Islet of Langerhans (tissue), 1 donor: ENCODE measurements around the gene SRCIN1.

Experiments
- FAIRE-seq: peaks from one replicate; lab custom pipeline; 2011; peaks lifted over from hg19 to GRCh38; lab: Jason Lieb, UNC

SRCIN1 gene

DNA sequence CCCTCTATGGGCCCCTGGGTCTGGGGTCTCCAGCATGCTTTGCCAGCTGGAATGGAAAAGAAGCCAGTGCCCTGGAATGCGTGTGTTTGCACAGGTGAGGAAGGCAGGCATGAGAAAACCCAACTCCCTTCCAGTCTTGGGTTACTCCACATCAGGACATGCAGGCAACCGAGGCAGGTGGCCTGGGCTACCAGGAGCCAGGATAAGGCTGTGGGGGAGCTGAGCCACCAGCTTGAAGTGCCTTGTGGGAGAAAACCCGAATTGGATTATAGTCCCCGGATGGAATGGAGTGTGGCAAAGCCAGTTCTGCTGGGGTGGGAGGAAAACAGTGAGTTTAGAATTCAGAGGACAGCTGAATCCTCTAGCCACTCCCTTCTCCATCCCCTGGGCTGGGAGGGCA lies 7.2 kb downstream of the SRCIN1 start:
- no peak for FAIRE-seq

DNA sequence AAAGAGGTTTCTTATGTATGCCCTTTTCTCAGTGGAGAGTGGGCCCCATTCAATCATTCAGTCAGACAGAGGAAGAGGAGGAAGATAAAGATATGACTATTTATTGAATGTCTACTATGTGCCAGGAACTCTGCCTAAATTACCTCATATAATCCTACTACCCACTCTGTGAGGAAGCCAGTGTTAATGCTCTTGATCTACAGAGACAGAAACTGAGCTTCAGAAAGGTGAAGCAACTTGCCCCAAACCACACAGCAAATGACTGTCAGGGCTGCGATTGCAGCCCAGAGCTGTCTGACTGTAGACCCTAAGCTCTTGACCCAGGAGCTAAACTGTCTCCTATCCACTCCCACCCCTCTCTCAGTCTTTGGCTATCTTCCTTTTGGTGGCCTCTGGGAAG lies 8.4 kb downstream of the SRCIN1 start:
- FAIRE-seq = no peak

DNA sequence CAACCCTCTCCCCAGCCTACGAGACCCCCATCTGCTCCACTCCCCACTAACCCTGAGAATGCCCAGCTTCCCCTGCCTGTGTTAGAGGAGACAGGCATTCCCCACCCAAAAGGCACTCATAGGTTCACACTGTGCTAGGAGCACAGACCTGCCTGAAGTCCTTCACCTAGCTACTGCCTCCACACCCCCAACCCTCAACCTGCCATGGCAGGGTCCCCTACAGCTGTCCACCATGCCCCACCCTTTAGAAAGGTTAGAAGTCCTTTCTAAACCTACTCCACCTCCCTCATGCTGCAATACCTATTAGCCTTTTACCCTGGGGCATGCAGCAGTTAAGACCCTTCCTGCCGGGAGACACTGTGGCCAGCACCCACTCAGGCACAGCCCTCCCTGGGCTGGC lies 9.1 kb downstream of the SRCIN1 start:
- FAIRE-seq = no peak

DNA sequence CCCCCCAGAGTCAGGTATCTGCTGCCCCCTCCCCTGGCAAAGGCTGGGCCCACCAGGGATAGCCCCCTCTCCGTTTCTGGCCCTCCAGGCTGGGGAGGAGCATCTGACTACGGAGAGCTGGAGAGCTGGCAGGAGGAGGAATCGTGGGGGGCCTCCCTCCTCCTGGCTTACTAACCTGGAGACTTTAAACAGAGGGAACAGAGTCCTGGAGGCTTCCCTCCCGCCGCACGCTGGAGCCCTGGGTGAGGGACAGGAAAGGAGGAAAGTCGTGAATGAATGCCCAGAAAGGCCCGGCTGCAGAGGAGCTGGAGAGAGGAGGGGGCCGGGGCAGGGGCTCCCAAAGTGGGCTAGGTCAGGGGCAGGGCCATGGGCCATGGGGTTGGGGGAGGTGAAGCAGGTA lies 9.9 kb downstream of the SRCIN1 start:
- FAIRE-seq = no peak

DNA sequence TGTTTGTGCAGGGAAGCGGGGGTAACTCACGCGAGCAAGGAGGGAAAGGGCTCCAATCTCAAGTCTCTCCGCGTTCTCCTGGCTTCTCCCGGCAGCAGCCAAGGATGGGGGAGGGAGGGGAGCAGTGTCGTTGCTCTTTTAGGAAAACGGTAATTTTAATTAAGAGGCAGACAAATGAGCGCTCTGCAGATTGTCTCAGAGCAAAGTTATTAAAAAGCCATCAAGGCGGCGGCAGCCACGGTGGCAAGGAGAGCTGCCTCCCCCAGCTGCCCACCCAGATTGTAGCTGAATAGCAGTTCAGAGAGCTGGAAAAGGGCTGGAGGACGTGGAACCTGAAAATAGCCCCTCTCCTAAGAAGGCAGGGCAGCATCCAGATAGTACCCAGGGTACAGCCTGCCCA lies 11.6 kb downstream of the SRCIN1 start:
- no peak for FAIRE-seq

DNA sequence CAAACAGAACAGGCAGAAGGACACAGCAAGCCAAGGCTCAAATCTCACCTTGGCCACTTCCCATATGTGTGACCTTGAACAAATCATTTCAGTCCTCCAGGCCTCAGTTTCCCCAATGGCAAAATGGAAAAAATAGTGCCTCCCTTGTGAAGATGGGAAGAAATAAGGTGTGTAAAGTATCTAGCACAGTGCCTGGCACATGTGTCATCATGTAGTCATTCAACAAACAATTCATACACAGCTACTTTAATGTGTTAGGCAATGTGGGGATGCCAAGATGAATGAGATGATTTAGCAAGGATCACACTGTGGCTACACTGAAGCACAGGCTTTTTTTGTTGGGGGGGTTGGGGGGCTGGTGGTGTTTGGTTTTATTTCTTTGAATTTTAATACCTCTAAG lies 13.3 kb downstream of the SRCIN1 start:
- no peak for FAIRE-seq

DNA sequence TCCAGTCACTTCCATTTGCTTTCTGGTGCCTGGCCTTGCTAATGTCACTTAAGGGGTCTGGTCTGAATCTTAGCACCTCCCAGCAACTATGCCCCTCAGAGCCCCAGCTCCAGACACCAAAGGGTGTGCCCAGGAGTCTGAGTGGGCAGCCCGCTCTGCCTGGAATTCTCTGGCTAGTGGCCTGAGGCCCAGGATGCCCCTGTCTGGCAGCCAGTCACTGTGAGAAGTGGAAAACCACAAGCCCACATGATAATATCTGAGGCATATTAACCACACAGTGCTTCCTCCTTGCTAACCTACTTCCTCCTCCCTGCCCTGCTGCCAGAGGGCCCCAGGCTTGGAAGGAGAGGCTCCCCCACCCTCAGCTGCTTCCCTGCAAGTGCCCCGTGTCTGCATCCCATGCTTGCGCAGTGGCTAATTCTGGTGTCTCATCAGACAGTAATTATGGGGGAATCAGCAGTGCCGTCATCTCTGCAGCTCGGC lies 14.0 kb downstream of the SRCIN1 start:
- no peak for FAIRE-seq

DNA sequence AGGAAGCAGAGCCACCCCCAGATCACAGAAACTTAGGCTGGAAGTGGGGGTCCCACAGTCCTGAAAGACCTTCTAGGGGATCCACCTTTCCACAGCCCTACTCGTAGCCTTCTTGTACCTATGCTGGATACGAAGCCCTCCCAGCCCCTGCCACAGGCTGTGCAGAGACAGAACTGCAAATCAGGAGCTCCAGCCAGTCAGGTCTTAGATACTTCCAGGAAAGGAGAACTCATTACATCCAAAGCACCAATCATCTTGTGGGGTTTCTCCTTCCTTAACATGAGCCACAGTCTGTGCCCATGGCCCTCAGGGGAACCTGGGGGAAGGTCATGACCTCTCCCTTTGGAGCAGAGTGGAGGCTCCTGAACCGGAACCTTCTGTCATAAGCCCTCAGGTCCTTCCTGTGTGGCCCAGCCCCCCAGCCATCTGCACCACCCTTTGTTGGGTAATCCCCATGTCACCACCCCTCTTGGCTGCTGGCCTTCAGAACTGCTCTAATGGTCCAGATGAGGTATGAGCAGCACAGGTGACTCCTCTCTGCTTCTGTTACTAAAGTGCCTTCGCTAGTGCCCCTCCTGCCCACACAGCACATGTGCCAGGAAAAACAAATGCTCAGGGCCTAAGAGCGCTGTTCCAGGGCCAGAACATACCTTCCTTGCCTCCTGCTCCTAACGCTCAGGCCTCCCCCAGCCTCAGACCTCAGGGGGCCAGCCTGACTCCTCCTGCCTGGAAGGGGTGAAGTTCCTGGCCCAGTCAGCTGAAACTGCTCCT lies 14.6 kb downstream of the SRCIN1 start:
- no peak for FAIRE-seq

DNA sequence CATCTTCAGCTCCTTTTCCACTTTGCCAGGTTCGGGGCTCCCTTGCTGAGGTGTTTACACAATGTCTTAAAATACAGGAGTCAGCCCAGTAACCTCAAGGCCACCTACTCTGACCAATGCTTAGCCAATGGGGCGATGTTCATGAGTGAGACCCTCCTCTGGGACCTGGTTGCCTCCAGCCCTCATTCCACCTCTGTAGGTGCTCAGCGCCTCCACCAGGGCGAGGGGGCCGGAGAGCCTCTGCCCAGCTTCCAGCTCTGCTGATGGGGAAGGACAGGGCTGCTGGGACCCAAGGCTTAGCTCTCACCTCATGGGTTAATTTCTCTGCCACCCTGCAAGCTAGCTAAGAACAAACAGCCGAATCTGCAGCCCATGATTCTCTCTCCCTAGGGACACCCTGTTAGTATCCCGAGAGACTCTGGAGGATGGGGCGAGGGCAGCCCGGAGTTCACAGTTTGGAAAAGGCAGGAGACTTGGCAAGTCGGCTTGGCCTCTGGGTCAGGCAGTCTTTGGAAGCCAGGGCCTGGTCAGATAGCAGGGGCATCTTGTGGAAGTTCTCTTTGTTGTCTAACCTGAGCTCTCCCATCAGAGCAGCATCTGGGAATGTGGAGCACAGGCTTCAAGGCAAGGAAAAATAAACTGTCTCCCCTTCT lies 16.2 kb downstream of the SRCIN1 start:
- FAIRE-seq = no peak

DNA sequence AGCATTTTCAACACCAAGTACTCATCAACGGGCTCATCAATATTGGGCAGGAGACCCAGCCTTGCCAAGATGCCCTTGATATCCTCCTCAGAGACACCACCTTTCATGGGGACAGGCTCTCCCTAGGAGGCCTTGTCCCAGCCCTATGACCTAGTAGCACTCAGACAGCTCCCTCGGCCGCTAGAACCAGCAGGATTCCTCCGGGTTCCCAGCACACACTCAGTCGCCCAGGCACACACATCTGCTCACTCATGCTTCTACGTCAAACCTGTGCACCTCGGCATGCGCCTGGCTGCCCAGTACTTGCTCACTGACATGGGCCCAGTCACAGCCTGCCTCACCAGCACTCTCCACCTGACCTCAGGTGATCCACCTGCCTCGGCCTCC lies 17.0 kb downstream of the SRCIN1 start:
- FAIRE-seq = no peak

DNA sequence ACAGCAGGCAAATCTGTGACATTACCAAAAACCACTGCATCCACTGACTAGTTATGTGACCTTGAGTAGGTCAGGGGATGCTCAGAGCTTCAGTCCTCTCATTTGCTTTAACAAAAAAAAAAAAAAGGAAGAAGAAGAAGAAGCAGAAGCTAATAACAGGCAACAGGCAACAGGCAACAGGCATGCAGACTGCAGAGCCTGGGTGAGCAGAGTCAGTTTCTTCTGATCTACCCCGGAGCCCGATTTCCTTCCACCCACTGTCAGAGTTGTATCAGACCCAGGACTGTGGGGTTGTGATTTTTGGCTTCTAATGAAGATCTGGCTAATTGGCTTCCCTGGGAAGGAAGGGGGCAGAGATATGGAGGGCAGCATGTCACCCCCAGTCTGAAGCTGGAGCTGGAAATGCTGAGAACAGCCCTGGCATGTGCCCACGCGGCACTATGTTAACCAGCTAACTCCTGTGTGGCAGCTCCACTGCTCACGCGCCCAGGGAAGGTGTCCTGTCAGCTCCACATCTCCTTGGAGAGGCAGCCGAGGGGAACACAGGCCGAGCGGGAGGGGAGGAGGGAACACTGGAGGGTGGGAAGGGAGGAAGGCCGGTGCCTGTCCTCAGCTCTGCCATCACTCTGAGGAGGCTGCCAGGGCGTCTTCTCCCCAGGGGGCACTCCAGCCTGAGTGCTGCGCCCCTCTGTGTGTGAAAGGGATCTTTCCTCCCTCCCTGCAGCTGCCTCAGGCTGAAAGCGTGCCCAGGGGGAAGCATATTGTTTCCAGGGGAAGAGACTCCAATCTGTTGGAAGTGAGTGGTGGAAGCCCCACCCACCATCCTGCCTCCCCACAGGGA lies 17.6 kb downstream of the SRCIN1 start:
- no peak for FAIRE-seq

DNA sequence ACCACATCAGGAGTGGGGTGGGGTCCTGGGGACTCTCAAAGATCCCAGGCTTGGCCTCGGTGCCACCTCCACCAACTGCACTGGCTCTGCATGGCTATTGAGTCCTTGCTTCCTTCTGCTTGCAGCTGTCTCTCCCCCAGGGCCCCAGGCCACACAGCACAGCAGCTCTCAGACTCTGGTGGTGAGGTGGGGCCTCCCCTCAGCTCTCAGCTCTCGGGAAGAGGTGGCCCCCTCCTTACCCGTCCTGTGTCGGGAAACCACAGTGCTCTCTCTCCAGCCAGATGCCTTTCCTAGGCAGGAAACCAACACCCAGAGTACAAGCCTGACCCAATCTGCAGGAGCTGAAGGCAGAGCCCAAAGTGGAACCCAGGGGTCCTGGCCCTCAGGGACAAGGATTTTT lies 18.5 kb downstream of the SRCIN1 start:
- FAIRE-seq = no peak

DNA sequence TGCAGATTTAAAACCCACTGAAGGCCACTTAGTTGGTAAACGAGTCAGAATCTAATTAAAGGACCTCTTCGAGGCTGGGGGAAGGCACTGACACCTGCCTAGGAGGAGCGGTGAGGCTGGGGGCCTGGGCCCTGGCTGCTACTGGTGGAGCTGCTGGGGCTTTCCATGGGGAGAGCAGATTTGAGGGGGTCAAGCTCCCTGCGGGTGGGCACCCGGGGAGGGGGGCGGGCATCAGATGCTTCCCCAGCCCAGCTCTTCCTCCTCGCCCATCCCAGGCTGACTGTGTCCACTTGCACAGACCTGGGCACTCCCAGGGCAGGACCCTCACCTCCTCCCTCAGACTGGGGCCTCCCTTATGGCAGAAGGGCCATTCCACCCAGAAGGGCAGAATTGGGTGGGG lies 19.0 kb downstream of the SRCIN1 start:
- no peak for FAIRE-seq

DNA sequence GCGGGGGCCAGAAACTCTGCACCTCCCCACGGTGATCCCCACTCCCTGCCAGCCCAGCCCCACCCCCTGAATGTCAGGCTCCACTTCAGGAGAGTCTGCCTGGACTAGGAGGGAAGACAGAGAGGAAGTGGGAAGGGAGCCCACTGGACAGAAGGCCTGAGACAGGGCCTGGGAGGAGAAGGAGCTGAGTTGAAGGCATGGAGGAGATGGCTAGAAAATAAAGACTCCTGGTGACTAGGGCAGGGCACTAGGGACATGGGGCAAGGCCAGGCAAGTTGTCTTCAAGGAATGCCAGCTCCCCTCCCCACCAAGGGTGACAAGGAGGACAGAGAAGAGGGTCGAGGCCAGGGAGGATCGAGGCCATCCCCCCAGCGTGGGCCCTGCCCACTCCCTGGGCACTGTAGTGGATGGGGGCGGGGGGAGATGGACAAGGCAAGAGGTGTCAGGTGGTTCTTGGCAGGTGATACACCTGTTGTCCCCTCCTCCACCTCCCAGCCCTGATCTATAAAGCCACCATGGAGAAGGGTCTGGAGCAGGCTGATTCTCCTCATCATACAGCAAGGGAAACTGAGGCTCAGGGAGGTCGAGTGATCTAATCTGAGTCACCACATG lies 19.7 kb downstream of the SRCIN1 start:
- no peak for FAIRE-seq

DNA sequence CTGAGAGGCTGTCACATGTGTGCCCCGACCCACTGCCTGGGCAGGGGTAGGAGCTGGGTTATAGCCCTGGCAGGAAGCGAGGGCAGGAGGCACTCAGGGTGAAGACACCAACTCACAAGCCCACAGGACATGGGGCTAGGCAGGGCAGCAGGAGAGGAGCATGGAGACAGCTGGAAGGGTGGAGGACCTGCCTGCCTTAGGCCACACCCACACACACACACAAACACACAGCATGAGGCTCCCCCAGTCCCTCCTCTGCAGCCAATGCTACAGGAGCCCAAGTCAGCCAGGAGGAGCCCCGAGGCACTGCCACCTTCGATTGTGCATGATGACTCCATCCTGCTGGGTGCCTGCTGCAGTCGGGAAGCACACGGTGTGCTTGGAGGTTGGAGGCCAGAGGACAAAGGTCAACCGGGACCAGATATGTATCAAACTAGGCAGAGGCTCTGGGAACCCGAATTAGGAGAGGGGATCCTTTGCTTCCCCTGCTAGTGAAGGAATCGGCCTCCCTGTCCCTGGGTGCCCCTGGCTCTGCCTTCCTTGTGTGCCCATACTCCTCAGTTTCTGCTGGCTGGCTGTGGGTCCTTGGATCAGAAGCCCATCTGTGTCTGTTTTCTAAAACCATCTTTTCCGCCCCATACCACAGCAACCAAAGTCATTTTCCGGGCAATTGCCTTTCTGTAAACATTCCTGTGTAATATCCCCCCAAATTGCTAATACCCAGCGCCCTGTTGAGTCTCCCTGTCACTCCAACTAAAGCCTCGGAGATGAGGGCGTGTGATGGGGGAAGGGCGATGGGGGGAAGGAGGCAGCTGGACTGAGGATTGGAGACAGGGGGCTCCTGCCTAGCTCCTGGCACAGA lies 20.5 kb downstream of the SRCIN1 start:
- FAIRE-seq = no peak

DNA sequence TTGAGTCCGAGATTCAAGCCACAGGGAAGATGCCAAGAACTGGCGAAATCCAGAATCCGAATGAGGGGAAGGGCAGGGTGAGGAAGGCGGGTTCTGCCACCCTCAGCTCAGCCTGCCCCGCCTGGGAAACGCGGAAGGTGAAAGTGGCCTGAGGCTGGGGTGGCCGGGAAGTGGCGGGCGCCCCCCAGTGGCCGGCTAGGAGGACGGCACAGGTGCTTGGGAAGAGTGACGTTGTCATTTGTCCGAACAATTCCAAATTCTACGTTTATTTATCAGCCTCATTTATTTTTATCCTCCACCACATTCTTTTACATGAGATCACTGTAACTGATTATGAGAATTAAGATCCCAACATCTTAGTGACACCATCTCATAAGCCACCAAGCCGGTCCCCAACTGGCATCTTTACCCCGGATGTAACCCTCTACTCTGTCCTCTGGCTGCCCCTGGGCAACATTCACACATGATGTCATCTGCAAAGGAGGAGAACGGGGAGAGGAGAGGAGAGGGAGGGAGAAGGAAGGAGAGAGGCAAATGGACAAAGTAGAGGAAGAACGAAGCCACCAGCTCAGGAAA lies 21.3 kb downstream of the SRCIN1 start:
- no peak for FAIRE-seq

DNA sequence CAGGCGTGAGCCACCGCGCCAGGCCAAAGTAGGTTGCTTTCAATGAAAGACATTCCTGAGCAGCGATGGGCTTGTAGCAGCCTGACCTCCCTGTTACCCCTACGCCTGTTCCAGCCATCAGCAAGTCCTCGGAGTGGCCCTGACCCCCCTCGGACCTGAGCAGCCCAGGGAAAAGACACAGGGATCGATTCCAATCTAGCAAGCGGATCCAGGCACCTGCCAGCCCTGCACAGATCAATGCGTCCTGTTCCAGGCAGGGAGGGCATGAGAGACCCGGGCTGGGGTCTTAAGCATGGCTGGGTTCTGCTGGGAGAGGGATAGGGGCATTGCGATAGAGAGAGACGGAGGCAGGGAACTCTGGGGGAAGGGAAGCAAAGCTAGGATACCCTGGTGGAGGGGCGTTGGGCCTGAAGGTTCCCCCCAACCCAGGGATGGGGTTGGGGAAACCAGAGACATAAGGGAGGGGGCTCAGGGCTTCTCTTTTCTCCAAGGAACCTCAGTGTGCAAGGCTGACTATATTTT lies 21.9 kb downstream of the SRCIN1 start:
- no peak for FAIRE-seq

DNA sequence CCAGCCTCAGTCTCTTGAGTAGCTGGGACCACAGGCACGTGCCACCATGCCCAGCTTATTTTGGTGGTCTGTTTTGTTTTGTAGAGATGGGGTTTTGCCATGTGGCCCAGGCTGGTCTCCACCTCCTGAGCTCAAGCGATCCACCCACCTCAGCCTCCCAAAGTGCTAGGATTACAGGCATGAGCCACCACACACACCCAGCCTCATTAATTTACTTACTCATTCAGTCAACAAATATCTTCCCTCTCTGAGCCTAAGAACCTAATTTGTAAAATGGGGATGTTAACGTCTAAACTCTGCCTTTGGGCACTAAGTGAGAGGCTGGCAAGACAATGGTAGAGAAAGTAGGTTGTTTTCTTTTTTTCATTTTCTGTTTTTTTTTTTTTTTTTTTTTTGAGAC lies 22.6 kb downstream of the SRCIN1 start:
- no peak for FAIRE-seq

DNA sequence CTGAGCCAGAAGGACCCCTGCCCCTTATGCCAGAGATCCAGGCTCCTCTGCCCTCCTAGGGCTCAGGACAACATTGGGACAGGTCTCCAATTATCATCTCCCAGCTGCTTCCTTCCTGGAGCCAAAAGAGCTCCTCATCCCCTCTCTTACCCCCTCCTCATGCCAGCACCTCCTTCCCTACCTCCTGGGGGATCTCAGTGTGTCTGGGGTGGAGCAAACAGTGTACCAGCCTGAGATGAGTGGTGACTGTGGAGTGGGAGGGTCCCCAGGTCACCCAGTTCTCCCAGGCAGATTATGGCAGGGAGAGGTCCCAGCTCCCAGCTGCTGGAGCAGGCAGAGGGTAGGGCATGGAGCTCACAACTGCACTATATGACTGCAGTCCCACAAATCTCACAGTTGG lies 23.7 kb downstream of the SRCIN1 start:
- no peak for FAIRE-seq

DNA sequence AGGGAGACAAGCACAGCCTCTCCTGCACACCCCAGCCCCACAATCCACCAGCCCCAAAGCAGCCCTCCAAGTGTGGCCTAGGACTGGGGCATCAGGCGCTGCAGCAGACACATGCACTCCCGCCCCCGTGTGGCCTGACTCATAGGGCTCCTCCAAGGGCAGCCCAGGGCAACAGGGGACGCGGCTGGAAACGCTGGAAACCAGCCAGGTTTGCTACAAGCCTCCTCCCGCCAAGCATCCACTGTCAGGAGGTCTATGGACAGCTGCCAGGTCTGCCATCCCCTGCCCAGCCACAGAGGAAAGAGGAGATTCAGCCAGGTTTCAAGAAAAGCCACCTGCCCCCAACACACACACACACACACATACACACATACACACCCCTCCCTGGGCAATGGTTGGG lies 25.8 kb downstream of the SRCIN1 start:
- FAIRE-seq = no peak

DNA sequence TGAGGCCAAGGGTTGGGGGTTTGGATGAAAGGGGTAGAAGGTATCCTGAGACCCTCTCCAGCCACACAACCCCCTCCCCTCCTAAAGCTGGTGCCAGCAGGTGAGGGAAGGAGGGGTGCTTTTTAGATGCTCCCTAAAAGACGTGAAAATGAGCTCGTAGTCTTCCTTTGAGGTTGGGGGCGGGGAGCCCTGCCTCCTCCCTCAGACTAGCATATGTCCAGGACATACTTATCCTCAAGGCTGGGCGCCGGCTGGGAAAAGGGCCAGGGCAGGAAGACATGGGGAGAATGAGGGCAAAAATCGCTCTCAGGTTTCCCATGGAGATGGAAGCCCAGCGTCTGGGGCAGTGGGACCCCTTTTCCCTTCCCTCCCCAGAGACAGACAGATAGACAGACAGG lies 26.7 kb downstream of the SRCIN1 start:
- FAIRE-seq = no peak
